ENCODE data around the gene M1AP. TPM values are rescaled to one million over a fixed set of nuclear protein-coding genes. Genes with fewer than 3 reads are reported as not detected.
A peak's percentile ranks its signal among the peaks of the same experiment; 100 is the strongest.

M1AP gene
- polyA plus RNA-seq, 1 donor (not counting 4 experiments of a cell fraction or from before 2014, with no cell fraction given) = 0.21 TPM

- Histone ChIP-seq H3K79me2 (ENCODE audit: control insufficient read depth, insufficient read depth, low read length) (peaks cover 31% of the 10 kb centered on the region), H3K9me1 (ENCODE audit: control insufficient read depth, extremely low read depth, insufficient read depth, low read length) (no peaks in the 10 kb centered on the region), H3K4me1 (ENCODE audit: control insufficient read depth, extremely low read depth, insufficient read depth, low read length) (peaks cover 25% of the 10 kb centered on the region), H3K4me2 (ENCODE audit: control insufficient read depth, extremely low read depth, insufficient read depth, low read depth, low read length) (no peak overlapping the region), H3K9ac (ENCODE audit: control insufficient read depth, extremely low read depth, insufficient read depth, low read length) (no peak overlapping the region), H3K9me3 (ENCODE audit: control insufficient read depth, low read depth, low read length) (no peaks in the 10 kb centered on the region), H4K20me1 (ENCODE audit: control insufficient read depth, extremely low read depth, insufficient read depth, low read length) (no peaks in the 10 kb centered on the region), H3K4me3 (ENCODE audit: control insufficient read depth in 2 of 3, extremely low read depth in 1 of 3, insufficient read depth in 2 of 3, low read depth in 1 of 3, low read length in 3 of 3) (no peak overlapping the region), H3K27me3 (ENCODE audit: control insufficient read depth, extremely low read depth, insufficient read depth, low read length) (no peaks in the 10 kb centered on the region), H3K36me3 (ENCODE audit: control insufficient read depth in 2 of 2, extremely low read depth in 1 of 2, insufficient read depth in 2 of 2, low read length in 2 of 2) (peaks cover 17 to 18% of the 10 kb centered on the region in 2 experiments), H2AFZ (ENCODE audit: control insufficient read depth, low read length) (no peak overlapping the region), H3K27ac (ENCODE audit: control insufficient read depth, insufficient read depth, low read length) (no peak overlapping the region)
- dilution Hi-C loops (cut with MboI; ENCODE audit: extremely low pct_ligation_motif_present, low sequenced_read_pairs) = no loop called here
- DNase-seq (ENCODE audit: low read depth, low spot score) = no peak
- TF ChIP-seq EZH2 (IDR thresholded peaks at IDR 0.05; ENCODE audit: low read length) = no peak
- TF ChIP-seq, protein P1, sequence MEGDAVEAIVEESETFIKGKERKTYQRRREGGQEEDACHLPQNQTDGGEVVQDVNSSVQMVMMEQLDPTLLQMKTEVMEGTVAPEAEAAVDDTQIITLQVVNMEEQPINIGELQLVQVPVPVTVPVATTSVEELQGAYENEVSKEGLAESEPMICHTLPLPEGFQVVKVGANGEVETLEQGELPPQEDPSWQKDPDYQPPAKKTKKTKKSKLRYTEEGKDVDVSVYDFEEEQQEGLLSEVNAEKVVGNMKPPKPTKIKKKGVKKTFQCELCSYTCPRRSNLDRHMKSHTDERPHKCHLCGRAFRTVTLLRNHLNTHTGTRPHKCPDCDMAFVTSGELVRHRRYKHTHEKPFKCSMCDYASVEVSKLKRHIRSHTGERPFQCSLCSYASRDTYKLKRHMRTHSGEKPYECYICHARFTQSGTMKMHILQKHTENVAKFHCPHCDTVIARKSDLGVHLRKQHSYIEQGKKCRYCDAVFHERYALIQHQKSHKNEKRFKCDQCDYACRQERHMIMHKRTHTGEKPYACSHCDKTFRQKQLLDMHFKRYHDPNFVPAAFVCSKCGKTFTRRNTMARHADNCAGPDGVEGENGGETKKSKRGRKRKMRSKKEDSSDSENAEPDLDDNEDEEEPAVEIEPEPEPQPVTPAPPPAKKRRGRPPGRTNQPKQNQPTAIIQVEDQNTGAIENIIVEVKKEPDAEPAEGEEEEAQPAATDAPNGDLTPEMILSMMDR (optimal IDR thresholded peaks at IDR 0.05 in 1 of 3, IDR thresholded peaks at IDR 0.05 in 1 of 3, conservative IDR thresholded peaks at IDR 0.05 in 1 of 3; ENCODE audit: extremely low read depth in 1 of 3, insufficient read depth in 2 of 3, low read length in 3 of 3) = peak in 2 of 3 experiments; percentile 22 to 46
- no peak for FAIRE-seq
Measured at GRCh38 chr2:74532222-74532621, 115.9 kb downstream of the M1AP start.

DNA sequence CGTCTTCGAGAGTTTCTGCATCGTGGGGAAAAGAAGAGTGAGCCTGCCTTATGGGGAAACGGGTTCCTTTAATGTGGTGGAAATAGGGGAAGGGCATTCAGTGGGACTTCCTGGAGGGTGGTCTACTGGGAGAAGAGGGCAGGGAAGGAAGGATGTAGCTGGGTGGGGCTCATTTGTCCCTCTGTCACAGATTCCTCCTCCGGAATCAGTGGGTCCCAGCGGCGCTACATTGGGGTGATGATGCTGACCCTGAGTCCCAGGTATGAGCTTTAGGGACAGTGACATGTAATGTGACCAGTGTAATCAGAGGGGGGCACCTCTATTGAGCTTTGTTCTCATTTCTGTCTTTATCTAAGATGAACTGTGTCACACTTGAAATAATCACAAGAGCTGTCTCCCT lies 116.5 kb downstream of the M1AP start:
- H3K4me3 ChIP-seq (ENCODE audit: control insufficient read depth in 2 of 3, extremely low read depth in 1 of 3, insufficient read depth in 2 of 3, low read depth in 1 of 3, low read length in 3 of 3) = no peak overlapping the region
- peaks cover 22 to 23% of the 10 kb centered on the region in 2 experiments for H3K36me3 ChIP-seq (ENCODE audit: control insufficient read depth in 2 of 2, extremely low read depth in 1 of 2, insufficient read depth in 2 of 2, low read length in 2 of 2)
- DNase-seq (ENCODE audit: low read depth, low spot score) (no peak), FAIRE-seq (no peak)
- H3K9me3 ChIP-seq (ENCODE audit: control insufficient read depth, low read depth, low read length) = no peaks in the 10 kb centered on the region
- no peak overlapping the region for H3K9ac ChIP-seq (ENCODE audit: control insufficient read depth, extremely low read depth, insufficient read depth, low read length)
- H3K27ac ChIP-seq (ENCODE audit: control insufficient read depth, insufficient read depth, low read length) = no peak overlapping the region
- no peak for TF ChIP-seq EZH2 (IDR thresholded peaks at IDR 0.05; ENCODE audit: low read length)
- TF ChIP-seq, protein P1 (optimal IDR thresholded peaks at IDR 0.05 in 1 of 3, IDR thresholded peaks at IDR 0.05 in 1 of 3, conservative IDR thresholded peaks at IDR 0.05 in 1 of 3; ENCODE audit: extremely low read depth in 1 of 3, insufficient read depth in 2 of 3, low read length in 3 of 3) = no peak
- dilution Hi-C loops (cut with MboI; ENCODE audit: extremely low pct_ligation_motif_present, low sequenced_read_pairs) = no loop called here
- H3K4me1 ChIP-seq (ENCODE audit: control insufficient read depth, extremely low read depth, insufficient read depth, low read length) = peaks cover 21% of the 10 kb centered on the region
- H3K9me1 ChIP-seq (ENCODE audit: control insufficient read depth, extremely low read depth, insufficient read depth, low read length) = no peaks in the 10 kb centered on the region
- peaks cover 36% of the 10 kb centered on the region for H3K79me2 ChIP-seq (ENCODE audit: control insufficient read depth, insufficient read depth, low read length)
- no peaks in the 10 kb centered on the region for H4K20me1 ChIP-seq (ENCODE audit: control insufficient read depth, extremely low read depth, insufficient read depth, low read length)
- no peaks in the 10 kb centered on the region for H3K27me3 ChIP-seq (ENCODE audit: control insufficient read depth, extremely low read depth, insufficient read depth, low read length)
- no peak overlapping the region for H2AFZ ChIP-seq (ENCODE audit: control insufficient read depth, low read length)
- no peak overlapping the region for H3K4me2 ChIP-seq (ENCODE audit: control insufficient read depth, extremely low read depth, insufficient read depth, low read depth, low read length)
